HepG2 (cell line): ENCODE results near the gene ANKEF1. TPM values are rescaled to one million over a fixed set of nuclear protein-coding genes. Genes with fewer than 3 reads are reported as not detected.

Source experiments
- ATAC-seq: fragments of 200-7000 bp; cut with Tn5 transposase; 3 replicates; pipeline ENCODE4 v1.9.1; 2020; ENCODE audit warnings: mild to moderate bottlenecking, moderate library complexity
- BruUV-seq: library from RNA; stranded (reverse); fragments of 400-500 nt; replicated peaks from 2 replicates; lab custom pipeline; 2021; lab: Mats Ljungman, UMichigan
- CTCF ChIA-PET: fragments of 300-600 bp; formaldehyde crosslinking; extraction: SDS; loops from one replicate; lab custom pipeline; 2021; ENCODE audit warnings: low total read pairs, inconsistent platforms, low intra/inter-chr PET ratio; lab: Yijun Ruan, JAX
- POLR2A ChIA-PET: fragments of 350-600 bp; sonication (Branson Sonifier 250); formaldehyde crosslinking; loops from one replicate; lab custom pipeline; 2020; ENCODE audit warnings: antibody characterized with exemption, inconsistent platforms; lab: Yijun Ruan, JAX
- DNase-seq: peaks from one replicate; pipeline ENCODE4 v3.0.0-alpha.2; 2015; ENCODE audit warnings: low spot score
- FAIRE-seq: peaks from 3 replicates; lab custom pipeline; 2011; peaks lifted over from hg19 to GRCh38; lab: Jason Lieb, UNC
- H2AFZ ChIP-seq: one replicate; pipeline ENCODE4 v1.6.1; 2011; ENCODE audit warnings: low read length, inconsistent platforms
- H3K27ac ChIP-seq: fragments of 300-600 bp; 3 replicates; pipeline ENCODE4 v1.8.0; 2011; ENCODE audit warnings: mixed run types, mild to moderate bottlenecking, mixed read lengths, low read length, inconsistent platforms; ENCODE audit not compliant: insufficient read depth; ENCODE audit errors: extremely low read length
- H3K27me3 ChIP-seq, 2 experiments: fragments of 200-600 bp in 1 of 2; 2 replicates in 1 of 2; 3 replicates in 1 of 2; pipeline versions ENCODE4 v1.6.0 to v1.8.0; 2011; ENCODE audit warnings: low read length in 2 of 2, mild to moderate bottlenecking in 2 of 2, moderate library complexity in 2 of 2, inconsistent platforms in 1 of 2; ENCODE audit not compliant: insufficient read depth in 2 of 2, control insufficient read depth in 1 of 2
- H3K36me3 ChIP-seq, 2 experiments: fragments of 200-600 bp in 1 of 2; replicated peaks in 1 of 2; 2 replicates in 1 of 2; 3 replicates in 1 of 2; pipeline versions ENCODE4 v1.5.1 to v1.8.0; 2011; ENCODE audit warnings: low read length in 2 of 2, inconsistent platforms in 1 of 2; ENCODE audit not compliant: insufficient read depth in 2 of 2, control insufficient read depth in 1 of 2
- H3K4me1 ChIP-seq: 2 replicates; pipeline ENCODE4 v1.5.1; 2012; ENCODE audit warnings: low read length, inconsistent platforms; ENCODE audit not compliant: insufficient read depth
- H3K4me2 ChIP-seq: 2 replicates; pipeline ENCODE4 v1.6.0; 2011; ENCODE audit warnings: low read depth, low read length, inconsistent platforms
- H3K4me3 ChIP-seq, 3 experiments: fragments of 200-600 bp in 1 of 3; sonication (generic), shearing (Covaris generic) in 1 of 3; replicated peaks in 1 of 3; 2 replicates each; pipeline ENCODE4 v1.5.1; 2011 to 2016; ENCODE audit warnings: low read length in 3 of 3, inconsistent platforms in 2 of 3, low read depth in 2 of 3, mild to moderate bottlenecking in 2 of 3, control low read depth in 1 of 3, mixed read lengths in 1 of 3; ENCODE audit not compliant: insufficient read depth in 1 of 3
- H3K79me2 ChIP-seq: one replicate; pipeline ENCODE4 v1.6.1; 2011; ENCODE audit warnings: low read length, inconsistent platforms; ENCODE audit not compliant: insufficient read depth
- H3K9ac ChIP-seq: 2 replicates; pipeline ENCODE4 v1.6.0; 2011; ENCODE audit warnings: mild to moderate bottlenecking, low read depth, low read length, inconsistent platforms; ENCODE audit not compliant: insufficient read depth
- H3K9me3 ChIP-seq: 2 replicates; pipeline ENCODE4 v1.5.1; 2012; ENCODE audit warnings: mild to moderate bottlenecking, low read length
- H4K20me1 ChIP-seq: 2 replicates; pipeline ENCODE4 v1.6.0; 2011; ENCODE audit warnings: inconsistent platforms, mild to moderate bottlenecking, low read length, moderate library complexity; ENCODE audit not compliant: insufficient read depth
- FOXO1 ChIP-seq: sonication (generic); formaldehyde crosslinking; IDR thresholded peaks from 2 replicates; pipeline ENCODE4 v1.4.0; 2020; ENCODE audit warnings: missing genetic modification reagents
- SMC3 ChIP-seq: IDR thresholded peaks from 2 replicates; pipeline ENCODE4 v1.6.1; 2011; ENCODE audit warnings: low read length, improper control_type of control experiment
- STAG1 ChIP-seq: sonication (generic); formaldehyde crosslinking; IDR thresholded peaks from 2 replicates; pipeline ENCODE4 v1.4.0; 2020; ENCODE audit warnings: missing genetic modification reagents
- ZBTB26 ChIP-seq: IDR thresholded peaks from 2 replicates; pipeline ENCODE4 v1.6.1; 2016; ENCODE audit warnings: missing compliant biosample characterization, missing genetic modification reagents, borderline replicate concordance
- ZNF263 ChIP-seq: sonication (generic); formaldehyde crosslinking; IDR thresholded peaks from 2 replicates; pipeline ENCODE4 v1.4.0; 2020; ENCODE audit warnings: missing genetic modification reagents
- WGBS: methylation state at CpG from one replicate; pipeline ENCODE4 v1.1.6; 2017; ENCODE audit warnings: low lambda C conversion rate; 5-methylcytosine and 5-hydroxymethylcytosine counted together
- in situ Hi-C: cut with HindIII; loops from 2 replicates; pipeline ENCODE4 v1.10.0; 2017; ENCODE audit warnings: low pct_unique_long_range_greater_than_20kb; ENCODE audit not compliant: extremely low pct_ligation_motif_present
- intact Hi-C: fragments of 100-400 bp; cut with micrococcal nuclease; formaldehyde crosslinking; loops from one replicate; pipeline ENCODE4 v1.10.0; 2022; ENCODE audit not compliant: unreplicated experiment
- polyA plus RNA-seq, 8 experiments: library from polyadenylated mRNA; depleted of rRNA in 3 of 8; stranded (reverse) in 7 of 8; unstranded in 1 of 8; fragments of >200 nt; fragmentation: Illumina TruSeq in 4 of 8; extraction: Trizol in 4 of 8; gene quantifications; 2 replicates each; pipeline versions ENCODE4 v1.2.1 to v1.2.3, GENCODE V29; 2011 to 2016; ENCODE audit warnings: low read depth in 4 of 8, missing spikeins in 1 of 8, mixed read lengths in 1 of 8; ENCODE audit not compliant: insufficient read depth in 1 of 8
- total RNA-seq, 5 experiments: library from RNA; depleted of rRNA; stranded (reverse); fragments of >200 nt; fragmentation: Illumina TruSeq; extraction: Trizol; gene quantifications; 2 replicates each; pipeline ENCODE4 v1.2.3, GENCODE V29; 2016; ENCODE audit warnings: low read depth in 1 of 5
- TF ChIP-seq, protein P1 (sequence below): sonication (generic); formaldehyde crosslinking; IDR thresholded peaks from 2 replicates; pipeline ENCODE4 v1.5.0; 2020; ENCODE audit warnings: missing genetic modification reagents
- TF ChIP-seq, protein P2 (sequence below): sonication (generic); formaldehyde crosslinking; IDR thresholded peaks from 2 replicates; pipeline ENCODE4 v1.5.0; 2020; ENCODE audit warnings: mild to moderate bottlenecking, missing genetic modification reagents, moderate library complexity

Gene ANKEF1
- total and polyA plus RNA-seq, 2 of the 13 experiments (the other 11 are each of a cell fraction or from before 2014, with no cell fraction given): 3.1 to 8.6 TPM

- POLR2A ChIA-PET: no interaction called here
Observed at GRCh38 chr20:10047427-10047826, 12.6 kb downstream of the ANKEF1 start.

More at GRCh38 chr20:10047427-10047826, 12.6 kb downstream of the ANKEF1 start:
- intact Hi-C loops: loop anchor here (1.0 kb wide), 1 partner anchor 69 kb away; no protein-coding TSS in a partner anchor
- H3K27me3 ChIP-seq: no peaks in the 10 kb centered on the region
- no peaks in the 10 kb centered on the region for H3K4me1 ChIP-seq
- H3K27ac ChIP-seq: no peak overlapping the region
- H3K4me2 ChIP-seq: no peak overlapping the region
- no peaks in the 10 kb centered on the region for H3K79me2 ChIP-seq
- in situ Hi-C loops: no loop called here
- ATAC-seq (peak; percentile 98), FAIRE-seq (no peak), DNase-seq (peak; percentile 39)
- no peak overlapping the region for H3K9ac ChIP-seq
- H4K20me1 ChIP-seq: no peaks in the 10 kb centered on the region
- WGBS: 64% methylated on average over 4 of the region's 4 CpGs
- H2AFZ ChIP-seq: no peak overlapping the region
- CTCF ChIA-PET: no interaction called here
- H3K9me3 ChIP-seq: no peaks in the 10 kb centered on the region
- H3K36me3 ChIP-seq: no peaks in the 10 kb centered on the region; a peak in 1 of 5 replicates
- no peak overlapping the region for H3K4me3 ChIP-seq
- TF ChIP-seq, protein P1, sequence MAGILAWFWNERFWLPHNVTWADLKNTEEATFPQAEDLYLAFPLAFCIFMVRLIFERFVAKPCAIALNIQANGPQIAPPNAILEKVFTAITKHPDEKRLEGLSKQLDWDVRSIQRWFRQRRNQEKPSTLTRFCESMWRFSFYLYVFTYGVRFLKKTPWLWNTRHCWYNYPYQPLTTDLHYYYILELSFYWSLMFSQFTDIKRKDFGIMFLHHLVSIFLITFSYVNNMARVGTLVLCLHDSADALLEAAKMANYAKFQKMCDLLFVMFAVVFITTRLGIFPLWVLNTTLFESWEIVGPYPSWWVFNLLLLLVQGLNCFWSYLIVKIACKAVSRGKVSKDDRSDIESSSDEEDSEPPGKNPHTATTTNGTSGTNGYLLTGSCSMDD (CRISPR knock-in tag): no peak
- TF ChIP-seq FOXO1: no peak
- no peak for TF ChIP-seq ZBTB26 (CRISPR knock-in tag)
- TF ChIP-seq, protein P2, sequence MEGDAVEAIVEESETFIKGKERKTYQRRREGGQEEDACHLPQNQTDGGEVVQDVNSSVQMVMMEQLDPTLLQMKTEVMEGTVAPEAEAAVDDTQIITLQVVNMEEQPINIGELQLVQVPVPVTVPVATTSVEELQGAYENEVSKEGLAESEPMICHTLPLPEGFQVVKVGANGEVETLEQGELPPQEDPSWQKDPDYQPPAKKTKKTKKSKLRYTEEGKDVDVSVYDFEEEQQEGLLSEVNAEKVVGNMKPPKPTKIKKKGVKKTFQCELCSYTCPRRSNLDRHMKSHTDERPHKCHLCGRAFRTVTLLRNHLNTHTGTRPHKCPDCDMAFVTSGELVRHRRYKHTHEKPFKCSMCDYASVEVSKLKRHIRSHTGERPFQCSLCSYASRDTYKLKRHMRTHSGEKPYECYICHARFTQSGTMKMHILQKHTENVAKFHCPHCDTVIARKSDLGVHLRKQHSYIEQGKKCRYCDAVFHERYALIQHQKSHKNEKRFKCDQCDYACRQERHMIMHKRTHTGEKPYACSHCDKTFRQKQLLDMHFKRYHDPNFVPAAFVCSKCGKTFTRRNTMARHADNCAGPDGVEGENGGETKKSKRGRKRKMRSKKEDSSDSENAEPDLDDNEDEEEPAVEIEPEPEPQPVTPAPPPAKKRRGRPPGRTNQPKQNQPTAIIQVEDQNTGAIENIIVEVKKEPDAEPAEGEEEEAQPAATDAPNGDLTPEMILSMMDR (CRISPR knock-in tag): peak; percentile 46
- peak; percentile 30; the same call in 1 of the 2 replicates for TF ChIP-seq SMC3
- peak; percentile 84 for TF ChIP-seq ZNF263
- TF ChIP-seq STAG1: peak; percentile 28; the same call in 1 of the 2 replicates
- BruUV-seq: no TSS peak
